SK-N-SH (cell line): Measurements from ENCODE around the gene SMARCA4.

Experiments used
- CTCF ChIP-seq: fragments of 200-600 bp; sonication (generic); IDR thresholded peaks from 2 replicates; pipeline ENCODE4 v1.6.1; 2017; ENCODE audit warnings: antibody characterized with exemption, mild to moderate bottlenecking, moderate library complexity
- EP300 ChIP-seq, 2 experiments: IDR thresholded peaks; 2 replicates each; pipeline versions ENCODE4 v1.4.0 to v1.6.1; 2012; ENCODE audit warnings: borderline replicate concordance in 1 of 2, low read depth in 1 of 2, low read length in 1 of 2
- EZH2phosphoT487 ChIP-seq: fragments of 200-600 bp; sonication (generic); IDR thresholded peaks from 2 replicates; pipeline ENCODE4 v1.6.1; 2017; ENCODE audit warnings: low read depth, mixed run types, mild to moderate bottlenecking, antibody characterized with exemption, moderate library complexity, borderline replicate concordance
- GABPA ChIP-seq: IDR thresholded peaks from 2 replicates; pipeline ENCODE4 v1.4.0; 2012; ENCODE audit warnings: low read depth, mild to moderate bottlenecking
- GATA2 ChIP-seq: sonication (generic); formaldehyde crosslinking; IDR thresholded peaks from 2 replicates; pipeline ENCODE4 v1.5.0; 2020; ENCODE audit warnings: mild to moderate bottlenecking, missing genetic modification reagents
- REST ChIP-seq: IDR thresholded peaks from 2 replicates; pipeline ENCODE4 v1.6.1; 2012; ENCODE audit warnings: mild to moderate bottlenecking, low read depth, low read length, moderate library complexity
- SMC3 ChIP-seq: IDR thresholded peaks from 2 replicates; pipeline ENCODE4 v1.6.1; 2012; ENCODE audit warnings: low read depth, low read length, improper control_type of control experiment
- USF2 ChIP-seq: fragments of 150-350 bp; IDR thresholded peaks from 2 replicates; pipeline ENCODE4 v1.6.1; 2017; ENCODE audit warnings: antibody characterized with exemption, low read length, low read depth, borderline replicate concordance

GRCh38 chr19:11078893-11079292 is 118.1 kb downstream of the SMARCA4 start:
- TF ChIP-seq EP300 (IDR thresholded peaks at IDR 0.05; ENCODE audit: borderline replicate concordance in 1 of 2, low read depth in 1 of 2, low read length in 1 of 2) = no peak
- no peak for TF ChIP-seq CTCF
- TF ChIP-seq GABPA = no peak
- no peak for TF ChIP-seq GATA2
- TF ChIP-seq USF2 = no peak
- no peak for TF ChIP-seq REST
- no peak for TF ChIP-seq EZH2phosphoT487
- no peak for TF ChIP-seq SMC3
